GM12874 (cell line): ENCODE data around the gene MRC2.
A peak's percentile ranks its signal among the peaks of the same experiment; 100 is the strongest.

Experiments used
- TF ChIP-seq, protein P1 (sequence below): IDR thresholded peaks from 2 replicates; pipeline ENCODE4 v1.5.1; 2011; ENCODE audit warnings: low read depth, mild to moderate bottlenecking, control low read depth, low read length, moderate library complexity; ENCODE audit not compliant: insufficient read depth

Gene MRC2

GRCh38 chr17:62700964-62701705 lies 73.7 kb downstream of the MRC2 start:
- TF ChIP-seq, protein P1, sequence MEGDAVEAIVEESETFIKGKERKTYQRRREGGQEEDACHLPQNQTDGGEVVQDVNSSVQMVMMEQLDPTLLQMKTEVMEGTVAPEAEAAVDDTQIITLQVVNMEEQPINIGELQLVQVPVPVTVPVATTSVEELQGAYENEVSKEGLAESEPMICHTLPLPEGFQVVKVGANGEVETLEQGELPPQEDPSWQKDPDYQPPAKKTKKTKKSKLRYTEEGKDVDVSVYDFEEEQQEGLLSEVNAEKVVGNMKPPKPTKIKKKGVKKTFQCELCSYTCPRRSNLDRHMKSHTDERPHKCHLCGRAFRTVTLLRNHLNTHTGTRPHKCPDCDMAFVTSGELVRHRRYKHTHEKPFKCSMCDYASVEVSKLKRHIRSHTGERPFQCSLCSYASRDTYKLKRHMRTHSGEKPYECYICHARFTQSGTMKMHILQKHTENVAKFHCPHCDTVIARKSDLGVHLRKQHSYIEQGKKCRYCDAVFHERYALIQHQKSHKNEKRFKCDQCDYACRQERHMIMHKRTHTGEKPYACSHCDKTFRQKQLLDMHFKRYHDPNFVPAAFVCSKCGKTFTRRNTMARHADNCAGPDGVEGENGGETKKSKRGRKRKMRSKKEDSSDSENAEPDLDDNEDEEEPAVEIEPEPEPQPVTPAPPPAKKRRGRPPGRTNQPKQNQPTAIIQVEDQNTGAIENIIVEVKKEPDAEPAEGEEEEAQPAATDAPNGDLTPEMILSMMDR = no peak

- TF ChIP-seq, protein P1 = no peak
Observed at GRCh38 chr17:62701706-62702085, 74.2 kb downstream of the MRC2 start.

DNA sequence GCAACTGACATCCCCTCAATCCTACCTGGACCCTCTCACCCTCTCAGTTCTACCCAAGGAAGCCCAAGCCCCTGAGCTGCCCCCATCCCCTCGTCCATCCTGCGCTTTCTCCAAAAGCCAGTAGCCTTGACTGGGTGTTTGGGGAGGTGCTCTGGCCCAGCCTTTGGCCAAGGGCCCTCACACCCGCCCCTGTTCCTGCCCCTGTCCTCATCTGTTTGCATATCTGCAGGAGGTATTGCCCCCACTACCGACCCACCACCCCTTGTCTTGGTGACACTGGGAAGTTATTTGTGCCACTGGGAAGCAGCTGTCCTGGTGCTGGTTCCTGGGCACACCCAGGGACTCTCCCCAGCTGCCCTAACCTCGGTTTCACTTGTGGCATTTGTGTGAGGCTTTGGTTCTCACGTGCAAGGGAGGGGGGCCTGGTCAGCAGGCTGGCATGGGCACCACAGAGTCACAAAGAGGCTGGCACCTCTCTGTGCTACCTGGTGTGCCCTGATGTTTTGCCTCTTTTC lies 75.3 kb downstream of the MRC2 start:
- TF ChIP-seq, protein P1 = no peak

GRCh38 chr17:62703261-62703775 lies 75.8 kb downstream of the MRC2 start:
- TF ChIP-seq, protein P1 = no peak

- TF ChIP-seq, protein P1 = peak; percentile 94
Observed at GRCh38 chr17:62703776-62704380, 76.4 kb downstream of the MRC2 start.

GRCh38 chr17:62704381-62704971 lies 77.0 kb downstream of the MRC2 start:
- TF ChIP-seq, protein P1 = no peak

DNA sequence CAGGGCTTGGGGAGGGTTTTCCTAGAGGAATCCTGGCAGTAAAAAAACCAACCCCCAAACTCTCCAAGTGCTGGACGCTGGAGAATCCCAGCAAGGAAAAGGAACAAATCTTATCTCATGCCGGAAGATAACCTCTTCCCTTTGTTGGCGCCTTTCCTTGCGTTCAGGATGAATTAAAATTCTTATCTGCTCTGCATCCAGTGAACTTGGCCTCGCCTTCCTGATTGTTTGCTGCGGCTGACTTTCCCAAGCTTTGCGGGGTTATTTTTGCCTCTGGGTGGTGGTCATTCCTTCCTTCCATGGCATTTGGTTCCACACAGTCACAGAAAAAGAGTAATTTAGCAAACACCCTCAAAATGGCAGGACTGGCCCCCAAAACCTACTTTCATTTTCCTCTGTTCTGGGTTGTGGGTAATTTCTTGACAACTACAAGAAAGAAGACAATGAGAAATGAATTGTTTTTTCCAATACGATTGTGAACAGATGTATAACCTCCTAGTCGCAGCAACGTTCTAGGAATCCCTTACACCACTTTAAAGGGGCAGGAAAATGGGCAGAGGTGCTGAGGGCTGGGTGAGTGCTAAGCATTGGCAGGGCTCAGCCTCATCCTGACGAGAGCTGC lies 77.8 kb downstream of the MRC2 start:
- TF ChIP-seq, protein P1 = no peak
